ENCODE measurements around the gene BUD31. TPM values are rescaled to one million over a fixed set of nuclear protein-coding genes. Genes with fewer than 3 reads are reported as not detected.
A peak's percentile ranks its signal among the peaks of the same experiment; 100 is the strongest.
"Not testable (repeated sequence)": the region's sequence is repeated elsewhere in the genome, so short reads cannot be mapped to it uniquely, and the experiment has no call there.

BUD31 gene
- total RNA-seq, 1 experiment from 2014 or later: 63.7 TPM

- Histone ChIP-seq H3K9me3 (ENCODE audit: low read length) (no peaks in the 10 kb centered on the region), H3K4me3 (ENCODE audit: low read length) (peak overlapping the region; percentile 97), H3K79me2 (ENCODE audit: low read length) (peaks cover 63% of the 10 kb centered on the region), H3K36me3 (ENCODE audit: insufficient read depth, low read length) (peaks cover 18% of the 10 kb centered on the region), H3K9me2 (replicated peaks; ENCODE audit: insufficient read depth, low read length) (no peaks in the 10 kb centered on the region), H3K4me2 (ENCODE audit: low read depth, low read length, poor library complexity, severe bottlenecking) (peak overlapping the region; percentile 98), H2AFZ (ENCODE audit: low read length) (no peak overlapping the region), H3K4me1 (ENCODE audit: low read length) (peaks cover 30% of the 10 kb centered on the region), H4K20me1 (ENCODE audit: insufficient read depth, low read depth, low read length) (peaks cover 30% of the 10 kb centered on the region), H3K9ac (ENCODE audit: low read length) (peak overlapping the region; percentile 99), H3K27ac (ENCODE audit: low read length) (no peak overlapping the region; the same call in 1 of the 2 replicates), H3K27me3 (ENCODE audit: low read length) (no peaks in the 10 kb centered on the region)
- no peak for DNase-seq
Measured at GRCh38 chr7:99409806-99410205, 1.0 kb downstream of the BUD31 start.

GRCh38 chr7:99410635-99411034, 1.9 kb downstream of the BUD31 start:
- H3K4me3 ChIP-seq (ENCODE audit: low read length): peak overlapping the region; percentile 97
- no peaks in the 10 kb centered on the region for H3K9me3 ChIP-seq (ENCODE audit: low read length)
- H2AFZ ChIP-seq (ENCODE audit: low read length): no peak overlapping the region
- no peaks in the 10 kb centered on the region for H3K27me3 ChIP-seq (ENCODE audit: low read length)
- H4K20me1 ChIP-seq (ENCODE audit: insufficient read depth, low read depth, low read length): peaks cover 28% of the 10 kb centered on the region
- peak overlapping the region; percentile 99 for H3K9ac ChIP-seq (ENCODE audit: low read length)
- H3K9me2 ChIP-seq (replicated peaks; ENCODE audit: insufficient read depth, low read length): no peaks in the 10 kb centered on the region
- peaks cover 55% of the 10 kb centered on the region for H3K79me2 ChIP-seq (ENCODE audit: low read length)
- H3K4me2 ChIP-seq (ENCODE audit: low read depth, low read length, poor library complexity, severe bottlenecking): peak overlapping the region; percentile 98
- no peak for DNase-seq
- no peak overlapping the region for H3K27ac ChIP-seq (ENCODE audit: low read length)
- peaks cover 19% of the 10 kb centered on the region for H3K36me3 ChIP-seq (ENCODE audit: insufficient read depth, low read length)
- peaks cover 28% of the 10 kb centered on the region for H3K4me1 ChIP-seq (ENCODE audit: low read length)

GRCh38 chr7:99415513-99416127, 6.9 kb downstream of the BUD31 start:
- H2AFZ ChIP-seq (ENCODE audit: low read length); H4K20me1 ChIP-seq (ENCODE audit: insufficient read depth, low read depth, low read length); H3K9me2 ChIP-seq (replicated peaks; ENCODE audit: insufficient read depth, low read length); H3K4me2 ChIP-seq (ENCODE audit: low read depth, low read length, poor library complexity, severe bottlenecking); H3K27ac ChIP-seq (ENCODE audit: low read length); H3K9ac ChIP-seq (ENCODE audit: low read length); H3K79me2 ChIP-seq (ENCODE audit: low read length); H3K4me1 ChIP-seq (ENCODE audit: low read length); H3K27me3 ChIP-seq (ENCODE audit: low read length); H3K4me3 ChIP-seq (ENCODE audit: low read length); H3K9me3 ChIP-seq (ENCODE audit: low read length): not testable (repeated sequence)
- H3K36me3 ChIP-seq (ENCODE audit: insufficient read depth, low read length): peaks cover 38% of the 10 kb centered on the region
- peak; percentile 71 for DNase-seq

- no peak overlapping the region for H3K27ac ChIP-seq (ENCODE audit: low read length)
- no peak for DNase-seq
- no peaks in the 10 kb centered on the region for H3K9me2 ChIP-seq (replicated peaks; ENCODE audit: insufficient read depth, low read length)
- H4K20me1 ChIP-seq (ENCODE audit: insufficient read depth, low read depth, low read length): no peaks in the 10 kb centered on the region
- H3K27me3 ChIP-seq (ENCODE audit: low read length): no peaks in the 10 kb centered on the region
- H3K9me3 ChIP-seq (ENCODE audit: low read length): no peaks in the 10 kb centered on the region
- no peak overlapping the region for H3K9ac ChIP-seq (ENCODE audit: low read length)
- no peaks in the 10 kb centered on the region for H3K4me1 ChIP-seq (ENCODE audit: low read length)
- peaks cover 4% of the 10 kb centered on the region; the same call in 1 of the 2 replicates for H3K79me2 ChIP-seq (ENCODE audit: low read length)
- no peak overlapping the region for H3K4me2 ChIP-seq (ENCODE audit: low read depth, low read length, poor library complexity, severe bottlenecking)
- no peak overlapping the region for H2AFZ ChIP-seq (ENCODE audit: low read length)
- no peak overlapping the region for H3K4me3 ChIP-seq (ENCODE audit: low read length)
- H3K36me3 ChIP-seq (ENCODE audit: insufficient read depth, low read length): peaks cover 31% of the 10 kb centered on the region; the same call in 1 of the 2 replicates
Measured at GRCh38 chr7:99418260-99418659, 9.5 kb downstream of the BUD31 start.

- H3K9me3 ChIP-seq (ENCODE audit: low read length): no peaks in the 10 kb centered on the region
- no peaks in the 10 kb centered on the region for H3K9me2 ChIP-seq (replicated peaks; ENCODE audit: insufficient read depth, low read length)
- H3K9ac ChIP-seq (ENCODE audit: low read length): no peak overlapping the region
- no peaks in the 10 kb centered on the region for H3K4me1 ChIP-seq (ENCODE audit: low read length)
- peaks cover 33% of the 10 kb centered on the region; the same call in 1 of the 2 replicates for H3K36me3 ChIP-seq (ENCODE audit: insufficient read depth, low read length)
- H3K4me2 ChIP-seq (ENCODE audit: low read depth, low read length, poor library complexity, severe bottlenecking): no peak overlapping the region
- no peaks in the 10 kb centered on the region for H3K27me3 ChIP-seq (ENCODE audit: low read length)
- H3K4me3 ChIP-seq (ENCODE audit: low read length): no peak overlapping the region
- H3K79me2 ChIP-seq (ENCODE audit: low read length): peaks cover 4% of the 10 kb centered on the region; the same call in 1 of the 2 replicates
- H3K27ac ChIP-seq (ENCODE audit: low read length): no peak overlapping the region
- no peak for DNase-seq
- no peak overlapping the region for H2AFZ ChIP-seq (ENCODE audit: low read length)
- no peaks in the 10 kb centered on the region for H4K20me1 ChIP-seq (ENCODE audit: insufficient read depth, low read depth, low read length)
Measured at GRCh38 chr7:99419323-99420021, 10.7 kb downstream of the BUD31 start.

GRCh38 chr7:99420213-99420612, 11.4 kb downstream of the BUD31 start:
- H3K4me2 ChIP-seq (ENCODE audit: low read depth, low read length, poor library complexity, severe bottlenecking): no peak overlapping the region
- H3K9me2 ChIP-seq (replicated peaks; ENCODE audit: insufficient read depth, low read length): no peaks in the 10 kb centered on the region
- no peak for DNase-seq
- H3K79me2 ChIP-seq (ENCODE audit: low read length): peaks cover 4% of the 10 kb centered on the region; the same call in 1 of the 2 replicates
- H3K9ac ChIP-seq (ENCODE audit: low read length): no peak overlapping the region
- H3K27me3 ChIP-seq (ENCODE audit: low read length): no peaks in the 10 kb centered on the region
- H3K9me3 ChIP-seq (ENCODE audit: low read length): no peaks in the 10 kb centered on the region
- no peak overlapping the region for H3K27ac ChIP-seq (ENCODE audit: low read length)
- H3K36me3 ChIP-seq (ENCODE audit: insufficient read depth, low read length): peaks cover 30% of the 10 kb centered on the region; the same call in 1 of the 2 replicates
- no peak overlapping the region for H3K4me3 ChIP-seq (ENCODE audit: low read length)
- H2AFZ ChIP-seq (ENCODE audit: low read length): no peak overlapping the region
- no peaks in the 10 kb centered on the region for H3K4me1 ChIP-seq (ENCODE audit: low read length)
- H4K20me1 ChIP-seq (ENCODE audit: insufficient read depth, low read depth, low read length): no peaks in the 10 kb centered on the region

GRCh38 chr7:99420986-99421385, 12.2 kb downstream of the BUD31 start:
- Histone ChIP-seq H4K20me1 (ENCODE audit: insufficient read depth, low read depth, low read length) (no peaks in the 10 kb centered on the region), H2AFZ (ENCODE audit: low read length) (no peak overlapping the region), H3K27me3 (ENCODE audit: low read length) (no peaks in the 10 kb centered on the region), H3K9ac (ENCODE audit: low read length) (no peak overlapping the region), H3K9me2 (replicated peaks; ENCODE audit: insufficient read depth, low read length) (no peaks in the 10 kb centered on the region), H3K4me3 (ENCODE audit: low read length) (no peak overlapping the region), H3K79me2 (ENCODE audit: low read length) (peaks cover 4% of the 10 kb centered on the region; the same call in 1 of the 2 replicates), H3K27ac (ENCODE audit: low read length) (no peak overlapping the region), H3K36me3 (ENCODE audit: insufficient read depth, low read length) (peaks cover 29% of the 10 kb centered on the region; the same call in 1 of the 2 replicates), H3K4me2 (ENCODE audit: low read depth, low read length, poor library complexity, severe bottlenecking) (no peak overlapping the region), H3K4me1 (ENCODE audit: low read length) (no peaks in the 10 kb centered on the region), H3K9me3 (ENCODE audit: low read length) (no peaks in the 10 kb centered on the region)
- no peak for DNase-seq

- H3K9me2 ChIP-seq (replicated peaks; ENCODE audit: insufficient read depth, low read length): no peaks in the 10 kb centered on the region
- peaks cover 4% of the 10 kb centered on the region; the same call in 1 of the 2 replicates for H3K79me2 ChIP-seq (ENCODE audit: low read length)
- DNase-seq: no peak
- no peak overlapping the region for H3K4me3 ChIP-seq (ENCODE audit: low read length)
- no peaks in the 10 kb centered on the region for H4K20me1 ChIP-seq (ENCODE audit: insufficient read depth, low read depth, low read length)
- no peak overlapping the region for H3K9ac ChIP-seq (ENCODE audit: low read length)
- no peaks in the 10 kb centered on the region for H3K27me3 ChIP-seq (ENCODE audit: low read length)
- no peak overlapping the region for H2AFZ ChIP-seq (ENCODE audit: low read length)
- H3K4me2 ChIP-seq (ENCODE audit: low read depth, low read length, poor library complexity, severe bottlenecking): no peak overlapping the region
- no peaks in the 10 kb centered on the region for H3K9me3 ChIP-seq (ENCODE audit: low read length)
- H3K36me3 ChIP-seq (ENCODE audit: insufficient read depth, low read length): peaks cover 21% of the 10 kb centered on the region; the same call in 1 of the 2 replicates
- no peaks in the 10 kb centered on the region for H3K4me1 ChIP-seq (ENCODE audit: low read length)
- no peak overlapping the region for H3K27ac ChIP-seq (ENCODE audit: low read length)
Measured at GRCh38 chr7:99422186-99422585, 13.4 kb downstream of the BUD31 start.

All from Karpas-422 (cell line).